HCT116 (cell line): Measurements from ENCODE around the gene GPX7.

Source experiments
- CTCF ChIP-seq, 3 experiments: fragments of 200-600 bp in 1 of 3; sonication (generic) in 1 of 3; IDR thresholded peaks in 2 of 3; conservative IDR thresholded peaks in 1 of 3; 2 replicates each; pipeline ENCODE4 v1.5.1; 2012 to 2017; ENCODE audit warnings: low read depth in 2 of 3, low read length in 2 of 3, antibody characterized with exemption in 1 of 3, borderline replicate concordance in 1 of 3, control low read depth in 1 of 3, mild to moderate bottlenecking in 1 of 3, mixed read lengths in 1 of 3, mixed run types in 1 of 3, moderate library complexity in 1 of 3; ENCODE audit not compliant: insufficient read depth in 1 of 3
- POLR2A ChIP-seq: IDR thresholded peaks from 2 replicates; pipeline ENCODE4 v1.7.0; 2011; ENCODE audit warnings: borderline replicate concordance; ENCODE audit not compliant: insufficient read depth, insufficient read length; ENCODE audit errors: extremely low read depth
- POLR2AphosphoS5 ChIP-seq: IDR thresholded peaks from 2 replicates; pipeline ENCODE4 v1.6.1; 2011; ENCODE audit warnings: mild to moderate bottlenecking, low read depth, low read length, moderate library complexity
- RAD21 ChIP-seq: IDR thresholded peaks from 2 replicates; pipeline ENCODE4 v1.6.1; 2012; ENCODE audit warnings: low read depth, mild to moderate bottlenecking
- SIN3A ChIP-seq: IDR thresholded peaks from 2 replicates; pipeline ENCODE4 v1.6.1; 2012; ENCODE audit warnings: low read depth
- YY1 ChIP-seq: IDR thresholded peaks from 2 replicates; pipeline ENCODE4 v1.6.1; 2011; ENCODE audit warnings: low read length, low read depth, moderate library complexity, mild to moderate bottlenecking; ENCODE audit not compliant: insufficient replicate concordance; ENCODE audit errors: extremely low read depth
- TF ChIP-seq, protein P1 (sequence below): IDR thresholded peaks from 2 replicates; pipeline ENCODE4 v1.6.1; 2012
- TF ChIP-seq, protein P2 (sequence below): IDR thresholded peaks from 2 replicates; pipeline ENCODE4 v1.6.1; 2012

DNA sequence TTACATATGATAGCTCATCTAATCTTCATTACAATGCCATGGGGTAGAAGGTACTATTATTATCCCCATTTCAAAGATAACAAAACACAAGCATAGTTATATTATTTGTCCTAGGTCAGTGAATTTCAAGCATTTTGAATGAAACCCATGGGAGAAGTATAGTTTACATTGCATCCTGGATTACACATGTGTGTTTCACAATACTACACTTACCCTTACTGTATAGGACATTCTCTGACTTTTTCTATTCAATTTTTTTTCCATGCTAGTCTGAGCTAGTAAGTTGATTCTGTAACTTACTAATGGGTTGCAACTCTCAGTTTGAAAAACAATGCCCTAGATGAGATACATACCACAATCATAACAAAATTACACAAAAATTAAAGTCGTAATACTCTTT is 8.7 kb upstream of the GPX7 start:
- TF ChIP-seq CTCF (IDR thresholded peaks at IDR 0.05 in 2 of 3, conservative IDR thresholded peaks at IDR 0.05 in 1 of 3; ENCODE audit: borderline replicate concordance in 1 of 3, insufficient read depth in 1 of 3, low read depth in 2 of 3, low read length in 2 of 3) (no peak), RAD21 (no peak), POLR2AphosphoS5 (no peak), POLR2A (no peak), YY1 (no peak), SIN3A (no peak)
- TF ChIP-seq, protein P1, sequence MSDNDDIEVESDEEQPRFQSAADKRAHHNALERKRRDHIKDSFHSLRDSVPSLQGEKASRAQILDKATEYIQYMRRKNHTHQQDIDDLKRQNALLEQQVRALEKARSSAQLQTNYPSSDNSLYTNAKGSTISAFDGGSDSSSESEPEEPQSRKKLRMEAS, result no peak
- TF ChIP-seq, protein P2, sequence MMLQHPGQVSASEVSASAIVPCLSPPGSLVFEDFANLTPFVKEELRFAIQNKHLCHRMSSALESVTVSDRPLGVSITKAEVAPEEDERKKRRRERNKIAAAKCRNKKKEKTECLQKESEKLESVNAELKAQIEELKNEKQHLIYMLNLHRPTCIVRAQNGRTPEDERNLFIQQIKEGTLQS, result no peak
